HepG2 (cell line): ENCODE measurements around the gene FHIT. TPM values are rescaled to one million over a fixed set of nuclear protein-coding genes. Genes with fewer than 3 reads are reported as not detected.

Source experiments
- ATAC-seq: fragments of 200-7000 bp; cut with Tn5 transposase; 3 replicates; pipeline ENCODE4 v1.9.1; 2020; ENCODE audit warnings: mild to moderate bottlenecking, moderate library complexity
- BruUV-seq: library from RNA; stranded (reverse); fragments of 400-500 nt; replicated peaks from 2 replicates; lab custom pipeline; 2021; lab: Mats Ljungman, UMichigan
- CTCF ChIA-PET: fragments of 300-600 bp; formaldehyde crosslinking; extraction: SDS; loops from one replicate; lab custom pipeline; 2021; ENCODE audit warnings: low total read pairs, inconsistent platforms, low intra/inter-chr PET ratio; lab: Yijun Ruan, JAX
- POLR2A ChIA-PET: fragments of 350-600 bp; sonication (Branson Sonifier 250); formaldehyde crosslinking; loops from one replicate; lab custom pipeline; 2020; ENCODE audit warnings: antibody characterized with exemption, inconsistent platforms; lab: Yijun Ruan, JAX
- DNase-seq: peaks from one replicate; pipeline ENCODE4 v3.0.0-alpha.2; 2015; ENCODE audit warnings: low spot score
- FAIRE-seq: peaks from 3 replicates; lab custom pipeline; 2011; peaks lifted over from hg19 to GRCh38; lab: Jason Lieb, UNC
- H2AFZ ChIP-seq: one replicate; pipeline ENCODE4 v1.6.1; 2011; ENCODE audit warnings: low read length, inconsistent platforms
- H3K27ac ChIP-seq: fragments of 300-600 bp; 3 replicates; pipeline ENCODE4 v1.8.0; 2011; ENCODE audit warnings: mixed run types, mild to moderate bottlenecking, mixed read lengths, low read length, inconsistent platforms; ENCODE audit not compliant: insufficient read depth; ENCODE audit errors: extremely low read length
- H3K27me3 ChIP-seq, 2 experiments: fragments of 200-600 bp in 1 of 2; 2 replicates in 1 of 2; 3 replicates in 1 of 2; pipeline versions ENCODE4 v1.6.0 to v1.8.0; 2011; ENCODE audit warnings: low read length in 2 of 2, mild to moderate bottlenecking in 2 of 2, moderate library complexity in 2 of 2, inconsistent platforms in 1 of 2; ENCODE audit not compliant: insufficient read depth in 2 of 2, control insufficient read depth in 1 of 2
- H3K36me3 ChIP-seq, 2 experiments: fragments of 200-600 bp in 1 of 2; replicated peaks in 1 of 2; 2 replicates in 1 of 2; 3 replicates in 1 of 2; pipeline versions ENCODE4 v1.5.1 to v1.8.0; 2011; ENCODE audit warnings: low read length in 2 of 2, inconsistent platforms in 1 of 2; ENCODE audit not compliant: insufficient read depth in 2 of 2, control insufficient read depth in 1 of 2
- H3K4me1 ChIP-seq: 2 replicates; pipeline ENCODE4 v1.5.1; 2012; ENCODE audit warnings: low read length, inconsistent platforms; ENCODE audit not compliant: insufficient read depth
- H3K4me2 ChIP-seq: 2 replicates; pipeline ENCODE4 v1.6.0; 2011; ENCODE audit warnings: low read depth, low read length, inconsistent platforms
- H3K4me3 ChIP-seq, 3 experiments: fragments of 200-600 bp in 1 of 3; sonication (generic), shearing (Covaris generic) in 1 of 3; replicated peaks in 1 of 3; 2 replicates each; pipeline ENCODE4 v1.5.1; 2011 to 2016; ENCODE audit warnings: low read length in 3 of 3, inconsistent platforms in 2 of 3, low read depth in 2 of 3, mild to moderate bottlenecking in 2 of 3, control low read depth in 1 of 3, mixed read lengths in 1 of 3; ENCODE audit not compliant: insufficient read depth in 1 of 3
- H3K79me2 ChIP-seq: one replicate; pipeline ENCODE4 v1.6.1; 2011; ENCODE audit warnings: low read length, inconsistent platforms; ENCODE audit not compliant: insufficient read depth
- H3K9ac ChIP-seq: 2 replicates; pipeline ENCODE4 v1.6.0; 2011; ENCODE audit warnings: mild to moderate bottlenecking, low read depth, low read length, inconsistent platforms; ENCODE audit not compliant: insufficient read depth
- H3K9me3 ChIP-seq: 2 replicates; pipeline ENCODE4 v1.5.1; 2012; ENCODE audit warnings: mild to moderate bottlenecking, low read length
- H4K20me1 ChIP-seq: 2 replicates; pipeline ENCODE4 v1.6.0; 2011; ENCODE audit warnings: inconsistent platforms, mild to moderate bottlenecking, low read length, moderate library complexity; ENCODE audit not compliant: insufficient read depth
- CENPBD1 ChIP-seq: sonication (generic); formaldehyde crosslinking; IDR thresholded peaks from 2 replicates; pipeline ENCODE4 v1.8.0; 2022; ENCODE audit warnings: missing genetic modification reagents, low read depth, mild to moderate bottlenecking, borderline replicate concordance
- CHD2 ChIP-seq: IDR thresholded peaks from 2 replicates; pipeline ENCODE4 v1.6.1; 2011; ENCODE audit warnings: low read depth, low read length, improper control_type of control experiment
- DNMT3B ChIP-seq: conservative IDR thresholded peaks from 2 replicates; pipeline ENCODE4 v1.6.1; 2016; ENCODE audit warnings: missing biosample characterization, control low read depth
- DRAP1 ChIP-seq: IDR thresholded peaks from 2 replicates; pipeline ENCODE4 v1.6.1; 2016; ENCODE audit warnings: missing genetic modification reagents, missing compliant biosample characterization
- HNRNPUL1 ChIP-seq: fragments of 200-400 bp; formaldehyde crosslinking; IDR thresholded peaks from 2 replicates; pipeline ENCODE4 v1.6.1; 2017; ENCODE audit warnings: low read depth, mild to moderate bottlenecking, low read length, moderate library complexity
- PBX3 ChIP-seq: sonication (generic); formaldehyde crosslinking; IDR thresholded peaks from 2 replicates; pipeline ENCODE4 v1.8.1; 2023; ENCODE audit warnings: missing genetic modification reagents, inconsistent platforms, borderline replicate concordance
- RARA ChIP-seq: IDR thresholded peaks from 2 replicates; pipeline ENCODE4 v1.6.1; 2016; ENCODE audit warnings: missing genetic modification reagents, missing compliant biosample characterization
- RXRB ChIP-seq: IDR thresholded peaks from 2 replicates; pipeline ENCODE4 v1.6.1; 2016; ENCODE audit warnings: borderline replicate concordance, missing genetic modification reagents, missing compliant biosample characterization
- TOPORS ChIP-seq: sonication (generic); formaldehyde crosslinking; IDR thresholded peaks from 2 replicates; pipeline ENCODE4 v1.8.0; 2023; ENCODE audit warnings: mild to moderate bottlenecking, missing genetic modification reagents
- ZBTB38 ChIP-seq: sonication (generic); formaldehyde crosslinking; IDR thresholded peaks from 2 replicates; pipeline ENCODE4 v1.5.1; 2020; ENCODE audit warnings: mild to moderate bottlenecking, missing genetic modification reagents
- ZBTB44 ChIP-seq: sonication (generic); formaldehyde crosslinking; IDR thresholded peaks from 2 replicates; pipeline ENCODE4 v1.4.0; 2020; ENCODE audit warnings: missing genetic modification reagents
- ZNF230 ChIP-seq: sonication (generic); formaldehyde crosslinking; IDR thresholded peaks from 2 replicates; pipeline ENCODE4 v1.4.0; 2020; ENCODE audit warnings: mild to moderate bottlenecking, missing genetic modification reagents
- ZNF678 ChIP-seq: sonication (generic); formaldehyde crosslinking; IDR thresholded peaks from 2 replicates; pipeline ENCODE4 v1.4.0; 2020; ENCODE audit warnings: mild to moderate bottlenecking, missing genetic modification reagents
- ZNF768 ChIP-seq: sonication (generic); formaldehyde crosslinking; IDR thresholded peaks from 2 replicates; pipeline ENCODE4 v1.4.0; 2020; ENCODE audit warnings: missing genetic modification reagents
- WGBS: methylation state at CpG from one replicate; pipeline ENCODE4 v1.1.6; 2017; ENCODE audit warnings: low lambda C conversion rate; 5-methylcytosine and 5-hydroxymethylcytosine counted together
- in situ Hi-C: cut with HindIII; loops from 2 replicates; pipeline ENCODE4 v1.10.0; 2017; ENCODE audit warnings: low pct_unique_long_range_greater_than_20kb; ENCODE audit not compliant: extremely low pct_ligation_motif_present
- intact Hi-C: fragments of 100-400 bp; cut with micrococcal nuclease; formaldehyde crosslinking; loops from one replicate; pipeline ENCODE4 v1.10.0; 2022; ENCODE audit not compliant: unreplicated experiment
- polyA plus RNA-seq, 8 experiments: library from polyadenylated mRNA; depleted of rRNA in 3 of 8; stranded (reverse) in 7 of 8; unstranded in 1 of 8; fragments of >200 nt; fragmentation: Illumina TruSeq in 4 of 8; extraction: Trizol in 4 of 8; gene quantifications; 2 replicates each; pipeline versions ENCODE4 v1.2.1 to v1.2.3, GENCODE V29; 2011 to 2016; ENCODE audit warnings: low read depth in 4 of 8, missing spikeins in 1 of 8, mixed read lengths in 1 of 8; ENCODE audit not compliant: insufficient read depth in 1 of 8
- total RNA-seq, 5 experiments: library from RNA; depleted of rRNA; stranded (reverse); fragments of >200 nt; fragmentation: Illumina TruSeq; extraction: Trizol; gene quantifications; 2 replicates each; pipeline ENCODE4 v1.2.3, GENCODE V29; 2016; ENCODE audit warnings: low read depth in 1 of 5

The FHIT gene
- total and polyA plus RNA-seq, 2 of the 13 experiments (the other 11 are each of a cell fraction or from before 2014, with no cell fraction given) = 4.0 to 4.6 TPM

GRCh38 chr3:60448696-60449095 is 802.6 kb downstream of the FHIT start (continued):
- no peak for TF ChIP-seq ZBTB44 (CRISPR knock-in tag)
- no peak for TF ChIP-seq ZNF768 (CRISPR knock-in tag)
- no peak for TF ChIP-seq TOPORS
- TF ChIP-seq ZNF678 (CRISPR knock-in tag) = no peak
- TF ChIP-seq HNRNPUL1 = no peak
- no peak for TF ChIP-seq CHD2
- no peak for TF ChIP-seq DNMT3B (CRISPR knock-in tag)

GRCh38 chr3:60445446-60445845 is 805.8 kb downstream of the FHIT start:
- Histone ChIP-seq H3K4me2 (no peak overlapping the region), H4K20me1 (no peaks in the 10 kb centered on the region), H3K36me3 (no peaks in the 10 kb centered on the region), H2AFZ (no peak overlapping the region), H3K4me1 (no peaks in the 10 kb centered on the region), H3K27ac (no peak overlapping the region), H3K9ac (no peak overlapping the region), H3K79me2 (no peaks in the 10 kb centered on the region), H3K9me3 (no peaks in the 10 kb centered on the region), H3K4me3 (no peak overlapping the region), H3K27me3 (no peaks in the 10 kb centered on the region)
- intact Hi-C loops = no loop called here
- CTCF ChIA-PET = no interaction called here
- POLR2A ChIA-PET = no interaction called here
- WGBS = 32% methylated on average over 3 of the region's 3 CpGs
- no TSS peak for BruUV-seq
- DNase-seq (no peak), ATAC-seq (no peak), FAIRE-seq (no peak)
- TF ChIP-seq ZNF230 (CRISPR knock-in tag) = no peak
- no peak for TF ChIP-seq RXRB (CRISPR knock-in tag)
- TF ChIP-seq ZBTB38 (CRISPR knock-in tag) = no peak
- no peak for TF ChIP-seq CENPBD1
- TF ChIP-seq DRAP1 (CRISPR knock-in tag) = no peak
- no peak for TF ChIP-seq PBX3 (CRISPR knock-in tag)
- TF ChIP-seq RARA (CRISPR knock-in tag) = no peak
- in situ Hi-C loops = no loop called here
